HG03521 (cell line): ENCODE results near the gene ARHGAP15.
A peak's percentile ranks its signal among the peaks of the same experiment; 100 is the strongest.

Experiments used
- ATAC-seq: cut with Tn5 transposase; IDR thresholded peaks from one replicate; pipeline ENCODE4 v1.9.1; 2021; ENCODE audit warnings: mild to moderate bottlenecking, moderate library complexity; ENCODE audit not compliant: unreplicated experiment

ARHGAP15 gene

GRCh38 chr2:143142598-143142997 is 13.4 kb downstream of the ARHGAP15 start:
- no peak for ATAC-seq

DNA sequence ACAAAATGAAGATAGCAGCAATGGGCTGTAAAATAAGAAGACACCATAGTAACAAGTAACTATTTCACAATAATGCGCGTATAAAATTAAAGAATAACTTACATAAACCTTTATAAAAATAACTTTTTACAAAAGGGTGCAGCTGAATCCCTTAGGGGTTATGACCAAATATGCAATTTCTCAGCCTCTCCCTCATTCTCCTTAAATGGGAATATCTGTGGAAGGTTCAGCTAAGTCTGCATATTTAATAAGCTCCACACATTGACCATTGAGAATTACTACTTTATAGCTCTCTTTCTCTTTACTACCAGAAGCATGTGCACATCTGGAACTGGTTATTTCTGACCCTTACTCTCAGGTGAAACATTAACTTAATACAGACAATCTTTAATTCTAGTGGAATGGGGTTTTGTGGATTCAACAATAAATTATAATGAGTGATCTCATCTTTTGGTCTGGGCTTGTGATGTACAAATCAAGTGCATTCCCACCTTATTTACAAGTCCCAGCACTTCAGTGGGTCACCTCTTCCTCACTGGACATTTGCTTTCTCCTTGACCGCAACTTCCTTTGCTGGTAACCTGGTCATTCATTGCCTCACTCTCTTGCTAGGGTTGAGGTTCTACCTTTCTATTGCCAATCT is 15.7 kb downstream of the ARHGAP15 start:
- ATAC-seq: no peak

- ATAC-seq: no peak
Measured at GRCh38 chr2:143146366-143146765, 17.1 kb downstream of the ARHGAP15 start.

DNA sequence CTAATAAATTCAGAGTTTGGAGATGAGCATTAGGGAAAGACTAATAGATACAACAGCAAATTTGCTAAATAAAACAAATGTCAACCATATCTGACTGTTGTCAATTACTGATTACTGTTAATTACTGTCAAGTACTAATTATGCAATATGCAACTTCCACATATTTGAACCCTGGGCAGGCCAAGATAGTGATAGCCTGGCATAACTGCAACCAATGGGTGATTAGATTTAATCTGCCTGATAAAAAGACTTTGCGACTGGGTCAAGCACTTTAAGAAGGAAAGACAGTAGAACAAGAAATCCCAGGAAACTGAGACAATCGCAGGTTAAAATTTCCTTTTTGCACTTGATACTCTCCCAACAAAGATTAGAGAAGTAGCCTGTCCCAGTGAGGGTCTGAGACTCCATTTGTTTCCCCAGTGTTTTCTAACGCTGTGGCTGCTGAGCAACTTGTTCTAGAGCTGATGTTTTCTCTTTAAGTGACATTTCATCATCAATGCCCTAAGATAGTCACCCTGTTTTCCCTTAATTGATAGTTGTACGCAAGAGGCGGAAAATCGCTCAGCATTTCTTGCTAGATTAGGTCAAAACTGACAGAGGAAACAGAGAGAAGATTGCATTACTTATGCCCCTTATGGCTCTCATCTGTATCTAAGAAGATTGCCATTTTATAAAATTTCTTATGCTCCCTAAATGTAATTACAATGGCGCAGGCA is 17.8 kb downstream of the ARHGAP15 start:
- no peak for ATAC-seq

DNA sequence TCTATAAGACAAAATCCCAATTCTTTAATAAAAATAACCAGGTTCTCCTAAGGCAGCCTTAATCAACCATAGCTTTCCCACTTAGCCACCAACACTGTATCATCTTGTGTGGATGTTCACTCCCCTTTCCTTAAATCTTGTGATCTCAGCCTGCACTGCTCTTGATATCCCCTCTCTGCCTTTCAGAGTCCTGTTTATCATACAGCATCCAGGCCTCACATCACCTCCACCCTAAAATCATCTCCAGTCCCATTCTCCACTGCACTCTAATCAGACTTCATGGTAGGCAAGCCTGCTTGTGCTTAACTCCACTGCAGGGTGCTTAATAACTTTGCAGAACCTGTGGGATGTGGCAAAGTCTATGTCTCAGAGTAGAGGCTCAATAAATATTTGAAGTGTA is 18.8 kb downstream of the ARHGAP15 start:
- no peak for ATAC-seq

DNA sequence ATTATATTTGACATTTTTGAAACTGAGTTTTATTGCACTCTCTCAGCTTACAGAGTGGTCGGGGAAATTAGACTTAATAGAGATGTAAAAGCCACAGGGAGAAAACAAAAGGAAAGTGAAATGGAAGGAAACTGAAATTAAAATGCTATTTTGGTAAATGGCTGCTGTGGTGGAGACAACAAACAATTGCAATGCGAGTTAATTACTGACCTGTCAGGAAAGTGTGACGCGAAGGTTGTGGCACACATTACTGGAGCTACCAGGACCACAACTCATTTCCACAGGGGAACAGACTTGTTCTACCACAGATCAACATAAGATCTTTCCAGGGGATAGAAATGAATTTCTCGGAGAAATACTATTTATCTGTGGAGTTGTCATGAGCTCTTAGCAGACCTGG is 19.5 kb downstream of the ARHGAP15 start:
- peak; percentile 70 for ATAC-seq

DNA sequence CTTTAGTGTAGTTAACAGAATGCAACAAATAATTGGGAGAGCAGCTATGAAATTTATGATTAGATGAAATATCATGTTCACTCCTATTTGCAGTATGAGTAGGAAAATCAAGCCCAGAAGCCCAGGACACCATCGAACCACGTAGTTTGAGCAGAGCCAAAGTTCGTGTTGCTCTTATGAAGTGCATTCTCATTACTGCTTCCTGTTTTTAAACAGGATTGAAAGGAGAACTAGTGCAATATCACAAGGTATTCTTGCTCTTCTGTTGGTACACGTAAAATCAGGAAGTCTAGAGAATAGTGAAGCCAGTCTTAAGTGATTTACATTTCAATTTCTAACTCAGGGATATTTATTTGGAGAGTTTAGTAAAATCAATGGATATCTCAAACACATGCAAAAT is 21.1 kb downstream of the ARHGAP15 start:
- no peak for ATAC-seq

- no peak for ATAC-seq
Measured at GRCh38 chr2:143151111-143151752, 22.0 kb downstream of the ARHGAP15 start.

GRCh38 chr2:143152219-143152618 is 23.0 kb downstream of the ARHGAP15 start:
- ATAC-seq: no peak

GRCh38 chr2:143152637-143153036 is 23.4 kb downstream of the ARHGAP15 start:
- ATAC-seq: no peak

DNA sequence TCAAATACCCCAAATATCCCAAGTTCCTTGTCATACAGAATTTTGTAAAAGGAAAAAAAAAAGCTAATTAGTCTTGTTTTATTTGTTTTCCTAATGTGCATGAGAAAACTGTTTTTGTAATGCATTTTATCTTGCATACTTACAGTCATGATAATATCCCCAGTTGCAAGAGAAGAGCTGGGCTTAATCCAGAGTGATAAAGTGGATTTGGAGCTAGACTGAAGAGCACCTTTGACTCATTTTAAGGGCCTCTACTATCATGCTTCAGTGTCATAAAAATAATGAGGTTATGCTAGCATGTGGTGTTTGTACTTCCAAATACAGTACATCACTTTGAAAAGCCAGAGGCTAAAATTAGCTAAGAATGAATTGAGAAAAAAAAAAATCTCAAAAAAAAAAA is 26.4 kb downstream of the ARHGAP15 start:
- ATAC-seq: no peak

GRCh38 chr2:143157001-143157400 is 27.8 kb downstream of the ARHGAP15 start:
- no peak for ATAC-seq

- no peak for ATAC-seq
Measured at GRCh38 chr2:143157418-143157817, 28.2 kb downstream of the ARHGAP15 start.

DNA sequence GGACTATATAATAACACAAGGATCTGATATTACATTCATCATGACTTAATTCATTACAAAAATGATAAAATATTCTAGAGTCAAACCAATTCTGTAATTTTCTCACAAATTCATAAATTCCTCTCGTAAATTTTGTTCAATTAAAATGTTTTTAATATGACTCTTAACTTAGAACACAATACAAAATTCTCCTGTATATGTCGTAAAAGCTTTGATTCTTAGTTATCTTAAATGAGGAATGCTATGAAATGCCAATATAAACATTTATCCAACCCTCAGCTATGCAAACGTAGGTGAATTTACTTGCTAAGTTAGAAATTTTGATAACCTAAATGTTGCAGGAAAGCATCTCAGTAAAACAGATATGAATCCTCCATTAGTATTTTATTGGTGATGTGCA is 28.9 kb downstream of the ARHGAP15 start:
- ATAC-seq: no peak

- ATAC-seq: no peak
Measured at GRCh38 chr2:143158551-143159485, 29.6 kb downstream of the ARHGAP15 start.

GRCh38 chr2:143159486-143159840 is 30.2 kb downstream of the ARHGAP15 start:
- ATAC-seq: no peak

- no peak for ATAC-seq
Measured at GRCh38 chr2:143160732-143161707, 31.8 kb downstream of the ARHGAP15 start.

DNA sequence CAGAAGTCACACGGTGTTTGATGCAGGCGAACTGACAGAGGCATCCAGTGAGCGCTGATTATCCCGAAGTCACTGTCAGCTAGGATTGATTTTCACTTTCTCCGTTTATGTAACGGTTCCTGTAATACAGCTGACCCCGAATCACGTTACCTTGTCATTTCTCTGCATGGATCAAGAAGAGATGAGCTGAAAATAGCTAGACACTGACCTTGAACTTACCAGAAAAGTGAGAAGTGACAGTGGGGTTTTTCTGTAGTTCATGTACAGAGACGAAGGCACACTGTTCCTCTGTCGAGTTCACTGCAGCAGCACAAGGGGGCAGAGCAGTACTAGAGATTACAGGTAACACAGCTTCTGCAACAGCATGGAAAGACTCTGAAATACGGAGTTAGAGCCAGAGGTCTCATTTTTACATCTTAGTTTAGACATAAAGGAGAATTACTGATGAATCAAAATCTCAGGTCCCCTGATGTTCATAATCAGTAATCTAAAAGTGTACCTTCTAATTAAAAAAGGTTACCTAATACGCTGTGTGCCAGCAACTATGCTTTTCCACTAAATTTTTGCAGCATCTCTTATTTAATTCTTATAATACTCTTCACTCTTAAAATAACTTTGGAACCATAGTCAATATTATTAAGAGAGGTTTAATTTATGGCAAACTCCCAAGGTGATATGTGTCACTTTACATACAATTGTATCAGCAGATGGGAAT is 33.1 kb downstream of the ARHGAP15 start:
- no peak for ATAC-seq

- ATAC-seq: no peak
Measured at GRCh38 chr2:143162997-143163396, 33.8 kb downstream of the ARHGAP15 start.
